NOMO-1 treated with DMSO at 0.1 percent for 48 hours (cell line): ENCODE data around the gene RTP2.

ENCODE experiments used
- DNase-seq: peaks from one replicate; lab custom pipeline; 2025; ENCODE audit not compliant: unreplicated experiment; lab: John Stamatoyannopoulos, UW

Gene RTP2

DNA sequence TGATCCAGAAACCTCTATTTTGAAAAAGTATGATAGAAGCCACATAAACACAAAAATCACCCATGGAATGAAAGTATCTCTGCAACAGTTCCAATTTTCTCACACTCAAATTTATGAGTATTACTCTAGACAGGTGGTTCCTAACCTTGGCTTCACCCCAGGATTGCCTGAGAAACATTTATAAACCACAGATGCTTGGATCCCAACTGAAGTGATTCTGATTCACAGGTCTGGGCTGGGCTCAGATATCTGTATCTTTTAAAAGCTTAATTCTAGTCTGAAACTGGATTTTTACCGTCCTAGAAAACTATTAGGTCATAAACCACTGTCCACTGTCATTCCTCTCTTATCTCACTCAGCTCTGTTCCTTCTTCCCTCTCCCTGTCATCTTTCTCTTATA, 24.8 kb downstream of the RTP2 start:
- no peak for DNase-seq

DNA sequence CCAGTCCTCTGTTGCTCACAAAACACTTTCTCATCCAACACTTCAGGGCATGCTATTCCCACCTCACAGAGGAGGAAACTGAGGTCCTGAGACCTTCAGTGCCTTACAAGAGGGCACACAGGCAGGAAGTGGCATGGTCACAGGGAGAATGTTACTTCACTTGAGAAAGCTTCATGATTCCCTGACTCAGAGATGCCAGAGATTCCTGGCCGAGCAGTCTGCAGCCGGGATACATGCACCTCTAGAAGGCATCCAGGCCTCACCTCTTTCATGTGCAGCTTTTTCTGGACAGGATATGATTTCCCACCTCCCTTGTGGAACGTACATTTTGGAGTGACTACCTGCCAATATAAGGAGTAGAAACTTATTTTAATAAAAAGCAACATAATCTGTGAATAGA, 29.3 kb downstream of the RTP2 start:
- no peak for DNase-seq

DNA sequence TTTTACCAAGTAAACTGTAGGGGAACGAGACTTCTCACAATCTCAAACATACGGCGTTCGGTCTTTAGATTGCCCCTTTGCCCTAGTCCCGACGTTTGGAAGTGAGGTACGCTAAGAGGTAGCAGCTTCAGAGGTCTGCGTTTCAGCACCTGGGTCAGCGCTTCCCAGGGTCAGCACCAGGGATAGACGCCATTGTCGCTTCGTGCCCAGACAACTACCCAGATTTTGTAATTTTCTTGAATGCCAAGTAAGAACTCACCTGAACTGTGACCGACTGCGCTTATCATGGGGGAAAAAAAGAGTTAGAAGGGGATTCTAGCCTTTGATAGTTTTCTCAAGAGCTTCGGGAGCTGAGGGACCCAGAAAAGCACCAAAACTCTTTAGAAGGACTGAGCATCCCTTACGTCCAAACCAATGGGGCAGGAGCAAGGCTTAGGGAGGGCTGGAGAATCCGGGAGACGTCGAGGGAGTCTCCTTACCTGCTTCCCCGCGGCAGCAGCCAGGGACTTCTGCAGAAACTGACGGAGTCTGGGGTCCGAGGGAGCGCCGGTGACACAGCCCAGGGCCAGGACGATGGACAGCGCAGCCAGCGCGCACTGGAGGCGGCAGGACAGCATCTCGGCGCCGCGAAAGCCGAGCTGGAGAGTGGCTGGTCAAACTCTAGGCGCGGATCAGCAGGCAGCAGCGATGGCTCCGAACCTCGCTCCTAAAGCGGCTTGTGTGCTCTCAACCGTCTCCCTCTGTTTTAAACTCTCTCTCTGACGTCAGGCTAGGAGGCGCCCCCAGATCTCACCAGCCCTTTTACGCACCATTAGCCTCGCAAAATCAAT, 32.5 kb downstream of the RTP2 start, which contains the start of gene SST:
TSS of gene SST (minus strand) at position 720 of the 830 bp plus-strand sequence. CDS start at position 617, 103 bp downstream.
- peak; percentile 2 for DNase-seq

DNA sequence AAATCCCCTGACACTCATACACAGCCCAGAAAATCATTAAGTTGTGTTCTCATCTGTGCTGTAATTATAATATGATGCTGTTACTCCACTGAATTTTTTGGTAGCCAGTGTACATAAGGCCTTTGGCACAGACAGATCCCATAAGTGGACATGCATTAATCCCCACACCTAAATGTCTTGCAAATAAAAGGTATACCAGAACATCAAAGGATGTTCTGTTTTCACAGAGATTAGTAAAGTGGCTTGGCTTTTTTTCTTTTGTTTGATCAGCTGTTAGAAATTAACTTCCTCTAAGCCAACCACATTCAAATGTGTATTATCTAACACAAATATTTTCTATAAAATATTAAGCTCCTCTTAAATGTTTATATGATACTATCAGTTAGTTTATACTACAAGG, 34.8 kb downstream of the RTP2 start:
- no peak for DNase-seq

DNA sequence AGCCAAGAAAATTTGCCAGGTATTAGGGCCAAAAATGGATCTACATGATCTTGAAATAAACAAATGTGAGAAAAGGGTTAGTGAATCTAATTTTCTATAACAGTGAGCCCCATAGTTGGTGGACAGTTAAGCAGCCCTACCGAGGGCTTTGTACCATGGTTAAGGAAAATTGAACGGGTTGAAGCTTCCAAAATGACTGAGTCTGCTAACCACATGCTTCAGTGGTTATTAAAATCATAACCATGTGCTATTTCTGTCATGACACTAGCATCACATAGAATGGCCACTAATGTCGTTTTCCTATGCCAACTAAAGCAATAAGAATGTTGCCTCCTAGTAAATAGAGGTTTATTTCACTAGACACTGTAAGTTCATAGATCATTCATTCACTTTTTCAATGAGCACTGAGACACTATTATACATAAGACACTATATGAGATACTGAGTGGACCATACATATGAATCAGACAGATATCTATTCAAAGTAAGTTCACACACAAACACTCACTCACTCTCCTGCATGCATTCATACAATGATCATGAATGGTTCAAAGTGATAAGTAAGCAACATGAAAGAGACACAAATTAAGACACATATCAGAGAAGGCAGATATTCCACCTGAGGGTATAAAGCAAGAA, 36.5 kb downstream of the RTP2 start:
- DNase-seq = no peak

DNA sequence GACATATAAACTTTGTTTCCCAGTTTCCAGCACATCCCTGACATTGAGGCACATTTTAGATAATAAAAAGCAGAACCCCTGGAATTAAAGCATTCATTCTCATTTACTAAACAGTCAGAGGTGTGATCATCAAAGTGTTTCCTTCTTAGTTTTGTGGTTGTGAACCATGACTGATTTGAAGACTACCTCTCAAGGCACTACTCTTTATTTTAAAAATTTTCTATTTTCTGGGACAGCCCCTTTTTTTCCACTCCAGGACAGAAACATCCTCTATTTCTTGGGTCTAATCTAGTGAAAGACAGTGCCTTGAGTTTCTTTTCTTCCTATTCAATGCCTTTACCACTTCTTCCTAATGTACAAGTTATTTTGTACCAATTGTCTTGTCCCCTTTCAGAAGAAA, 37.3 kb downstream of the RTP2 start:
- no peak for DNase-seq

DNA sequence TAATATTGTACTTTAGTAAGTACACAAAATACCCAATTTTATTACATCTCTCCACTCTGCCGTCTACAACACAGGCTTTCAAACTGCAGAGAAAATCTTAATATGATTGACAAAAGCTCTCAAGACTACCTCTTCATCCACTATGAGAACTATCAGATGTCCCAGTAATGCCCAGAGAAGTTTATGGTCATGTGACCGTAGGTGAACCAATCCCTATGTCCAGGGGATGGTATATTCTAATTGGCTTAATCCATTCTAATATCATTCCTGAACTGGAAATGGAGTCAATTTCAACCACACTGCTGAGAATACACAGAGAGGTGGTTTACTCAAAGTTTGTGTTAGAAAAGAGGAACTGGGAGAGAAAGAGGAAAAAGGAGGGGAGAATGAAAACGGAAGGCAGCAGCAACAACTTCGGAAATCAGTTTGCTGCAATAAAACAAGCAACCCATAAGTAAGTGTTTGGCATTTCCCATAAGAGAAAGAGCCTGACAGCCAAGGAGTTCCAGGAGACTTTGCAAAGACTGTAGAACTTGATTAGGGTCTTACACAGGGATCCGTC, 39.4 kb downstream of the RTP2 start:
- DNase-seq = peak; percentile 91

DNA sequence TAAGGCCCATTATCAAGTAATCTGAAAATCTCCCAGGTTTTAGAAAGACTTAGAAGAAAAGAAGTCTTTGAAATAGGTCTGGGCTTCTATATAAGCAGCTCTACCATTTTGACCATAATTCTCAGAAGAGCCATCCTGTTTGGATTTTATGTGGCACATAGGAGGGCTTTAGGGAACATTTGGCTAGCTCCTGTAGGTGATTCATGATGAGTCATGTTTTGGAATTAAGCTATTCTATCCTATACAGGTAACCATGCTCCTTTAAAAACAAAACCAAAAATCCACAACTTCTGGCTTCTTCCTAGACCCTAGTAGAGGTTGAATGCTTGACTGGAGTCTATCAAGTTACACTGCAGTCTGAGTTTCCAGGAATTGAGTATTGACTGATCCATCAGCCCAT, 41.1 kb downstream of the RTP2 start:
- DNase-seq = no peak

DNA sequence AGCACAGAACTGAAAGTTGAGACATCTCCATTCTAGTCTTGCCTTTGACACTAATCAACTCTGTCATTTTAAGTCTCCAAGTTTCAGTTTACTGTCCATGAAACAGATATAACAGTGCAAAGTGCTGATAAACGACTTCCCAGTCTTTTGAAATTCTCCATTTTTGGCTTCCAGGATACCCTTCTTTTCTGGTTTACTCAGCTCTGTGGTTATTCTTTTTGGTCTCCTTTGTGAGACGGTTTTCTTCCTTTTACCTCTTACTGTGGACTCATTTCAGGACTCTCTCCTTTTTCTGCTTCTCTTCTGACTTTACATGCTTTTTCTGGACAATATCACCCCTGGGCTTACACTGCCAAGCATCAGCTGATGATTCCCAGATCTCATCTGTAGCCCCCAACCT, 51.1 kb downstream of the RTP2 start:
- DNase-seq = no peak
